HG03521 (cell line): ENCODE data around the gene JOSD2.

Experiments used
- ATAC-seq: cut with Tn5 transposase; IDR thresholded peaks from one replicate; pipeline ENCODE4 v1.9.1; 2021; ENCODE audit warnings: mild to moderate bottlenecking, moderate library complexity; ENCODE audit not compliant: unreplicated experiment

Gene JOSD2

GRCh38 chr19:50496189-50497021 is 14.6 kb downstream of the JOSD2 start:
- no peak for ATAC-seq

DNA sequence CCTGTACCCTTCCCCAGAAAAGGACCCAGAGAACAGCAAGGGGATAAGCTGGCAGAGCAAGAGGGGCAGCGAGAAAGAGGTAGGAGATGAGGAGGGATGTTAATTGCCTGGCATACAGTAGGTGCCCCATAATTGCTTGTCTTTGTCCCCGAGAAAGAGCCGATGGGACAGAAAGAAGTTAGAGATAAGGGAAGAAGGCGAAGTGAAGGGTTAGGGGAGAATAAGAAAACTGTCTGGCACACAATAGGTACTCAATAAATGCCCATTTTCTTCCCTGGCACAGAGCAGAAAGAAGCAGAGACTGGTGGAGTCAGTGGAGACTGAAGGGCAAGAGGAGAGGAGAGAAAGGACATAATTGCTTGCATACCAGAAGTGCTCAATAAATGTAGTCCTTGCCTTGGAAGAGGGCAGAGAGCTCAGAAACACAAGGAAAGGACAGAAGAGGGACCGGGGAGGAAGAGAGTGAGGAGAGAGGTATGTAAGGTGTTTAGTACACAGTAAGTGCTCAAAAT is 15.9 kb downstream of the JOSD2 start:
- ATAC-seq, result no peak

DNA sequence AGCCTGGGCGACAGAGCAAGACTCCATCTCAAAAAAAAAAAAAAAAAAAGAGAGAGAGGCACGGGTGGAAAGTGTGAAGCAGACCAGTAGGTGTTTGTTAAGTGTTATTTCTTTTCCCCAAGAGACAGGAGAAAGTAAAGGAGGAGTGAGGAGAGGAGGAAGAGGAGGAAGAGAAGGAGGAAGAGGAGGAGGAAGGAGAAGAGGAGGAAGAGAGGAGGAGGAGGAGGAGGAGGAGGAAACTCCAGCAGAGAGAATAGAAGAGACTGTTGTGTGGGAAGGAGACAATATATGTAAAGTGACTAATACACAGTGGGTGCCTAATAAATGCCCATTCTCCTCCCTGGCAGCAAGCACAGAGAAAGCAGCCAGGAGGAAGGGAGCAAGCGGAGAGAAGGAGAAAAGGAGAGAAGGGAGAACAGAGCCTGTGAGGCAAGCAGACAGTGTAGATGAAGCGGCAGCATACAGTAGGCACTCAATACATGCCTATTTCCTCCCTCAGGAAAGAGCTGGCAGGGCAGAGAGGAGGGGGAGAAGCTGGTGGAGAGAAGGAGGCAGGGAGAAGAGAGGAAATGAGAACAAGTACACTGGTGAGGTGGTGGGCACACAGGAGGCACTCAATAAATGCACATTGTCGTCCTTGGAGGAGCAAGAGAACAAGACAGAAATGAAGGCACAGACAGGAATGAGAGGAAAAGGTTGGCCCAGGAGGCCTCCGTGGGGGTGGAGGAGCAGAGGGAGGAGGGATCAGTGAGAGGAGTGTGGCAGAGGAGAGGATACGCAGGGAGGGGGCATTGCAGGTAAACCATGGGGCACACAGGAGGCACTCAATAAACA is 16.6 kb downstream of the JOSD2 start:
- ATAC-seq, result no peak

- ATAC-seq, result no peak
These were observed 17.8 kb downstream of the JOSD2 start for GRCh38 chr19:50493171-50493570.

DNA sequence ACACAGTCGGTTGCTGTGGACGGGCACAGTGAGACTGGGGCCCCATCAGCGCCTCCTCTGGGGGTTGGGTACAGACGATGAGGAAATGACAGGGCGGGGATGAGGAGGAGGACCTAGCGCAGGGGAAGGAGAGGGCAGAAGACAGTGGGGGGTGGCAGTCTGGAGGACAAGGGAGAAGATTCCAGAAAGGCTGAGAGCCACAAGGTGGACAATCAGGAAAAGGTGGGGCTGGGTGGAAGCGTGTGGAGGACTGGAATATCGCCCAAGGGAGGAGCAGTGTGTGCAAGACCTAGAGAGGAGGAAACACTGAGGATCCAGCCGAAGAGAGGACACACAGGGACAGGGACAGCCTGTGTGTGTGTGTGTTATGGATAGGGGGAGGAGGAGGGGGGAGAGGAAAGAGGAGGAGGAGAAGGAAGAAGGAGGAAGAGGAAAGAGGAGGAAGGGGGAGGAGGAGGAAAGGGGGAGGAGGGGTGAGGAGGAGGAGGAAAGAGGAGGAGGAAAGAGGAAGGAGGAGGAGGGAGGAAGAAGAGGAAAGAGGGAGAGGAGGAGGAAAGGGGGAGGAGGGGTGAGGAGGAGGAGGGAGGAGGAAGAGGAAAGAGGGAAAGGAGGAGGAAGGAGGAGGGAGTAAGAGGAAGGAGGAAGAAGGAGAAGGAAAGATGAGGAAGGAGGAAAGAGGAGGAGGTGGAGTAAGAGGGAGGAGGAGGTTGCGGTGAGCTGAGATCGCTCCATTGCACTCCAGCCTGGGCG is 18.5 kb downstream of the JOSD2 start:
- no peak for ATAC-seq

GRCh38 chr19:50490991-50491472 is 20.0 kb downstream of the JOSD2 start:
- ATAC-seq, result no peak

DNA sequence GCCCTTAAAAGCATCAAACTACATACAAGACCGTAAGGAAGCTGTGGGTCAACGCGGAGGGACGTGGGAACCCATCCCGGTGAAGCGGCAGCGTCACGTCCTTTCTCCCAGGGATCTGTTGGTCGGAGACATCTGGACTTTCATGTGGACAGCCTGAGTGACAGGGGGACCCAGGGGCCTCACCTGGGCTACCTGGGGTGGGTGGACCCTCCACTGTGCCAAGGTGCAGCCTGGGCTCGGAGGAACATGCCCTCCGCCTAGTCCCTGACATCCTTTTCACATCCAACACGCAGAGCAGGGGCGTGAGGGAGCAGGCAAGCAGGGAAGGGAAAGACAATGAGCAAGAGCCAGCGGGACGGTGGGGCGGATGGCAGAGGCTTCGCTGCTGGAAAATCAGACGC is 20.6 kb downstream of the JOSD2 start:
- no peak for ATAC-seq

- no peak for ATAC-seq
These were observed 21.5 kb downstream of the JOSD2 start for GRCh38 chr19:50489461-50490011.

- ATAC-seq, result no peak
These were observed 22.4 kb downstream of the JOSD2 start for GRCh38 chr19:50488389-50489194.

DNA sequence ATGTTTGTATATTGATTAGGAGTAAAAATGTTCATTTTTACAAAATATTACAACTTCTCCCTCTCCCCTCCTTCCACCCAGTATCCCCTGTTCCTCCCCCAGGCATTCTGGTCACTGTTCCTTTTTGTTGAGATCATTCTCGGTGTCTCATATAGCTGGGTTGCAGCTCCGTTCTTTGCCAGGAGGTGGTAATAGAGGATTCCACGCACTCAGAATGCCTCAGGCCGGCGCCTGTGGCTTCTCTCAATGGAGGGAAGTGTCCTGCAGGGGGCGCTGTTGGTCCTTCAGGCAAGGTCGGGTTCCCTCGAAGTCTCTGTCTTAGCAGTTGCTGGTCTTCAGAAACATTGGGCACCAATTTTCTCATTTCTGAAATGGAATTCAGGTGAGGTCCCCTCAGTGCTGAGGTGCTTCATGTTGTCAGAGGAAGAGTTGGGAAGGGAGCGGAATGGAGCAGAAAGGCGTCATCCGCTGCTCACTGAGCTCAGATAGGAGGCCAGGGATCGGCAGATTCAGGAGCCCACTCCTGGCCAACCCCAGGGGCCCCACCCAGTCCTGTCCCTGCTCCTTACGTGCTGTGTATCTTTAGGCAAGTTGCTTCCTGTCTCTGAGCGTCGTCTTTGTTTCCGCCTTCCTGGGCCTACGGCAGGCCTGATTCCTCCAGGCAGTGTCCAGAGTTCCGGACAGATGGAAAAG is 24.0 kb downstream of the JOSD2 start:
- ATAC-seq, result no peak

- ATAC-seq, result no peak
These were observed 25.6 kb downstream of the JOSD2 start for GRCh38 chr19:50485284-50485955.

- no peak for ATAC-seq
These were observed 28.1 kb downstream of the JOSD2 start for GRCh38 chr19:50482916-50483315.

- ATAC-seq, result no peak
These were observed 28.6 kb downstream of the JOSD2 start for GRCh38 chr19:50482271-50482855.

GRCh38 chr19:50481351-50482149 is 29.4 kb downstream of the JOSD2 start:
- ATAC-seq, result no peak

GRCh38 chr19:50480281-50481111 is 30.5 kb downstream of the JOSD2 start:
- no peak for ATAC-seq

GRCh38 chr19:50479761-50480251 is 31.2 kb downstream of the JOSD2 start:
- no peak for ATAC-seq
